ENCODE results near the gene AHDC1.

The AHDC1 gene

DNA sequence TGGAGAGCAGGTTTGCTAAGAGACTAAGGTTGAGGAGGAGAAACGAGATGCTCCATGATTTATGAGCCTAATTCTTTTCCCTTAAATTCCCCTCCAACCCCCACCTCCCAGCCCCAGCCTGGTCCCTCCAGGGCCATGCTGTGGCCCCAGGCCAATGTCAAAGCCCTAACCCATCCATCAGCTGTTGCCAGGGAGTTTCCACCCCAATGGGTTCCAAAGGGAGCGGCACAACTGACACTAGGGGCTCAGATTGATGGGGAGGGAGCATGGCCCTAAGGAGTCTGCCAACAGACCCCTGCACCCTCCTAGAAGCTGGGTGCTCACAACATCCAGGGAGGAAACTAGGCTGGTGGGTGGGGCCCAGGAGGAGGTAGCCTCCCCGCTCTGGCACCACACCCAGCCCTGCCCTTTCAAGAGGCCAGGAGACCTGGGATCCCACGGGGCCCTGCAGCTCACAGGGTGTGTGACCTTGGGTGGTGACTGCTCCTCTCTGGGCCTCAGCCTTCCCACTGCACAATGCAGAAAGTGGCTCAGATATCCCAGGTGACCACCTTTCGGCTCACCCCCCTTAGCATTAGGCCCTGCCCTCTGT, 12.9 kb downstream of the AHDC1 start (continued):
- TF ChIP-seq ZNF501 (tag by site-specific recombination; IDR thresholded peaks at IDR 0.05) (no peak), GLI4 (tag by site-specific recombination; IDR thresholded peaks at IDR 0.05) (no peak), ZNF324 (tag by site-specific recombination; IDR thresholded peaks at IDR 0.05) (no peak), ZNF302 (tag by site-specific recombination; IDR thresholded peaks at IDR 0.05; ENCODE audit: low read depth) (no peak), ZNF670 (tag by site-specific recombination; IDR thresholded peaks at IDR 0.05; ENCODE audit: low read depth) (no peak)

GRCh38 chr1:27589841-27590426, 14.0 kb downstream of the AHDC1 start:
- POLR2A ChIA-PET = interaction anchor here (1.8 kb wide), 1 partner anchor 33 kb away, joined by 5 read pairs; no protein-coding TSS in a partner anchor
- Histone ChIP-seq H3K9me3 (ENCODE audit: control insufficient read depth, insufficient read depth, low read depth, low read length) (no peaks in the 10 kb centered on the region), H3K27ac (ENCODE audit: extremely low read depth, low read depth, low read length) (no peak overlapping the region), H3K4me1 (ENCODE audit: control insufficient read depth, insufficient read depth, low read length) (peaks cover 13% of the 10 kb centered on the region), H3K4me3 (ENCODE audit: low read depth, low read length) (no peak overlapping the region), H3K36me3 (ENCODE audit: control insufficient read depth in 2 of 2, insufficient read depth in 1 of 2, low read length in 2 of 2) (peaks cover 0 to 13% of the 10 kb centered on the region in 2 experiments; a peak in 1 of 3 replicates)
- CTCF ChIA-PET = interaction anchor here (0.7 to 1.8 kb wide), 3 partner anchors 11 to 18 kb away, joined by 3 to 6 read pairs (median 3); no protein-coding TSS in a partner anchor
- no peak for TF ChIP-seq ZNF23 (tag by site-specific recombination; IDR thresholded peaks at IDR 0.05; ENCODE audit: borderline replicate concordance)
- TF ChIP-seq, protein P1, sequence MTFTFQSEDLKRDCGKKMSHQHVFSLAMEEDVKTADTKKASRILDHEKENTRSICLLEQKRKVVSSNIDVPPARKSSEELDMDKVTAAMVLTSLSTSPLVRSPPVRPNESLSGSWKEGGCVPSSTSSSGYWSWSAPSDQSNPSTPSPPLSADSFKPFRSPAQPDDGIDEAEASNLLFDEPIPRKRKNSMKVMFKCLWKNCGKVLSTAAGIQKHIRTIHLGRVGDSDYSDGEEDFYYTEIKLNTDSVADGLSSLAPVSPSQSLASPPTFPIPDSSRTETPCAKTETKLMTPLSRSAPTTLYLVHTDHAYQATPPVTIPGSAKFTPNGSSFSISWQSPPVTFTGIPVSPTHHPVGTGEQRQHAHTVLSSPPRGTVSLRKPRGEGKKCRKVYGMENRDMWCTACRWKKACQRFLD (tag by site-specific recombination; IDR thresholded peaks at IDR 0.05) = no peak
- no peak for TF ChIP-seq ZNF585B (tag by site-specific recombination; IDR thresholded peaks at IDR 0.05)
- TF ChIP-seq ZNF391 (tag by site-specific recombination; IDR thresholded peaks at IDR 0.05; ENCODE audit: borderline replicate concordance, low read depth) = no peak
- no peak for TF ChIP-seq ZNF792 (tag by site-specific recombination; IDR thresholded peaks at IDR 0.05)
- TF ChIP-seq ZFP3 (tag by site-specific recombination; IDR thresholded peaks at IDR 0.05; ENCODE audit: low read depth) = no peak
- TF ChIP-seq ZNF670 (tag by site-specific recombination; IDR thresholded peaks at IDR 0.05; ENCODE audit: low read depth) = no peak
- no peak for TF ChIP-seq ZNF37A (tag by site-specific recombination; IDR thresholded peaks at IDR 0.05)
- no peak for TF ChIP-seq ZNF449 (tag by site-specific recombination; IDR thresholded peaks at IDR 0.05)
- TF ChIP-seq, protein P2, sequence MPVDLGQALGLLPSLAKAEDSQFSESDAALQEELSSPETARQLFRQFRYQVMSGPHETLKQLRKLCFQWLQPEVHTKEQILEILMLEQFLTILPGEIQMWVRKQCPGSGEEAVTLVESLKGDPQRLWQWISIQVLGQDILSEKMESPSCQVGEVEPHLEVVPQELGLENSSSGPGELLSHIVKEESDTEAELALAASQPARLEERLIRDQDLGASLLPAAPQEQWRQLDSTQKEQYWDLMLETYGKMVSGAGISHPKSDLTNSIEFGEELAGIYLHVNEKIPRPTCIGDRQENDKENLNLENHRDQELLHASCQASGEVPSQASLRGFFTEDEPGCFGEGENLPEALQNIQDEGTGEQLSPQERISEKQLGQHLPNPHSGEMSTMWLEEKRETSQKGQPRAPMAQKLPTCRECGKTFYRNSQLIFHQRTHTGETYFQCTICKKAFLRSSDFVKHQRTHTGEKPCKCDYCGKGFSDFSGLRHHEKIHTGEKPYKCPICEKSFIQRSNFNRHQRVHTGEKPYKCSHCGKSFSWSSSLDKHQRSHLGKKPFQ (tag by site-specific recombination; IDR thresholded peaks at IDR 0.05) = no peak
- TF ChIP-seq ZXDB (tag by site-specific recombination; IDR thresholded peaks at IDR 0.05) = no peak
- no peak for TF ChIP-seq ZNF174 (tag by site-specific recombination; IDR thresholded peaks at IDR 0.05)
- no peak for TF ChIP-seq ZNF777 (tag by site-specific recombination; IDR thresholded peaks at IDR 0.05; ENCODE audit: borderline replicate concordance)
- TF ChIP-seq, protein P3, sequence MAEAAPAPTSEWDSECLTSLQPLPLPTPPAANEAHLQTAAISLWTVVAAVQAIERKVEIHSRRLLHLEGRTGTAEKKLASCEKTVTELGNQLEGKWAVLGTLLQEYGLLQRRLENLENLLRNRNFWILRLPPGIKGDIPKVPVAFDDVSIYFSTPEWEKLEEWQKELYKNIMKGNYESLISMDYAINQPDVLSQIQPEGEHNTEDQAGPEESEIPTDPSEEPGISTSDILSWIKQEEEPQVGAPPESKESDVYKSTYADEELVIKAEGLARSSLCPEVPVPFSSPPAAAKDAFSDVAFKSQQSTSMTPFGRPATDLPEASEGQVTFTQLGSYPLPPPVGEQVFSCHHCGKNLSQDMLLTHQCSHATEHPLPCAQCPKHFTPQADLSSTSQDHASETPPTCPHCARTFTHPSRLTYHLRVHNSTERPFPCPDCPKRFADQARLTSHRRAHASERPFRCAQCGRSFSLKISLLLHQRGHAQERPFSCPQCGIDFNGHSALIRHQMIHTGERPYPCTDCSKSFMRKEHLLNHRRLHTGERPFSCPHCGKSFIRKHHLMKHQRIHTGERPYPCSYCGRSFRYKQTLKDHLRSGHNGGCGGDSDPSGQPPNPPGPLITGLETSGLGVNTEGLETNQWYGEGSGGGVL (tag by site-specific recombination; IDR thresholded peaks at IDR 0.05) = no peak; the same call in 1 of the 2 replicates
- peak; percentile 27; the same call in 1 of the 2 replicates for TF ChIP-seq ZBTB8A (tag by site-specific recombination; IDR thresholded peaks at IDR 0.05)
- no peak for TF ChIP-seq ZNF658 (tag by site-specific recombination; IDR thresholded peaks at IDR 0.05)
- TF ChIP-seq KLF16 (tag by site-specific recombination; IDR thresholded peaks at IDR 0.05) = no peak
- no peak for TF ChIP-seq KLF10 (tag by site-specific recombination; IDR thresholded peaks at IDR 0.05)
- TF ChIP-seq ZNF366 (tag by site-specific recombination; conservative IDR thresholded peaks at IDR 0.05) = no peak
- TF ChIP-seq, protein P4, sequence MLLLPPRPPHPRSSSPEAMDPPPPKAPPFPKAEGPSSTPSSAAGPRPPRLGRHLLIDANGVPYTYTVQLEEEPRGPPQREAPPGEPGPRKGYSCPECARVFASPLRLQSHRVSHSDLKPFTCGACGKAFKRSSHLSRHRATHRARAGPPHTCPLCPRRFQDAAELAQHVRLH (tag by site-specific recombination; IDR thresholded peaks at IDR 0.05) = no peak
- TF ChIP-seq, protein P5, sequence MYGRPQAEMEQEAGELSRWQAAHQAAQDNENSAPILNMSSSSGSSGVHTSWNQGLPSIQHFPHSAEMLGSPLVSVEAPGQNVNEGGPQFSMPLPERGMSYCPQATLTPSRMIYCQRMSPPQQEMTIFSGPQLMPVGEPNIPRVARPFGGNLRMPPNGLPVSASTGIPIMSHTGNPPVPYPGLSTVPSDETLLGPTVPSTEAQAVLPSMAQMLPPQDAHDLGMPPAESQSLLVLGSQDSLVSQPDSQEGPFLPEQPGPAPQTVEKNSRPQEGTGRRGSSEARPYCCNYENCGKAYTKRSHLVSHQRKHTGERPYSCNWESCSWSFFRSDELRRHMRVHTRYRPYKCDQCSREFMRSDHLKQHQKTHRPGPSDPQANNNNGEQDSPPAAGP (tag by site-specific recombination; IDR thresholded peaks at IDR 0.05) = peak; percentile 79
- TF ChIP-seq ZNF76 (tag by site-specific recombination; IDR thresholded peaks at IDR 0.05; ENCODE audit: borderline replicate concordance, low read depth) = 0 out of 2 replicates have a peak, but pooled peaks have one; percentile 18
